ENCODE data around the gene GDF9.

Gene GDF9

DNA sequence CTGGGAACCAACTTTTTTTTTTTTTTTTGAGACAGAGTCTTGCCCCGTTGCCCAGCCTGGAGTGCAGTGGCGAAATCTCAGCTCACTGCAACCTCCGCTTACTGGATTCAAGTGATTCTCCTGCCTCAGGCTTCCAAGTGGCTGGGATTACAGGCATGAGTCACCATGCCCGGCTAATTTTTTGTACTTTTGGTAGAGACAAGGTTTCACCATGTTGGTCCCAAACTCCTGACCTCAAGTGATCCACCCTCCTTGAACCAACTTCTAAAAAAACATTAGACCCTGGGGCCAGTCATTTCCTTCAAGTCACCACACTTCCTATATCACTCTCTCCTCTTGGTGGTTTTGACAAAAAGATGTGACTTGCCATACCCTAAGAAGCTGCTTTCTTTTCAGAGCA, 25.0 kb downstream of the GDF9 start:
- no peak for DNase-seq
- in situ Hi-C loops (cut with HindIII; ENCODE audit: low pct_ligation_motif_present, low pct_unique_long_range_greater_than_20kb, low sequenced_read_pairs), result no loop called here

GRCh38 chr5:132840896-132841295, 25.4 kb downstream of the GDF9 start:
- in situ Hi-C loops (cut with HindIII; ENCODE audit: low pct_ligation_motif_present, low pct_unique_long_range_greater_than_20kb, low sequenced_read_pairs), result no loop called here
- DNase-seq, result no peak

- in situ Hi-C loops (cut with HindIII; ENCODE audit: low pct_ligation_motif_present, low pct_unique_long_range_greater_than_20kb, low sequenced_read_pairs), result no loop called here
- DNase-seq, result no peak
These were observed 26.0 kb downstream of the GDF9 start for GRCh38 chr5:132840313-132840712.

- in situ Hi-C loops (cut with HindIII; ENCODE audit: low pct_ligation_motif_present, low pct_unique_long_range_greater_than_20kb, low sequenced_read_pairs), result no loop called here
- no peak for DNase-seq
These were observed 26.6 kb downstream of the GDF9 start for GRCh38 chr5:132839426-132840301.

GRCh38 chr5:132838516-132839282, 27.6 kb downstream of the GDF9 start:
- in situ Hi-C loops (cut with HindIII; ENCODE audit: low pct_ligation_motif_present, low pct_unique_long_range_greater_than_20kb, low sequenced_read_pairs), result no loop called here

GRCh38 chr5:132837868-132838267, 28.4 kb downstream of the GDF9 start:
- in situ Hi-C loops (cut with HindIII; ENCODE audit: low pct_ligation_motif_present, low pct_unique_long_range_greater_than_20kb, low sequenced_read_pairs), result no loop called here

More at GRCh38 chr5:132838516-132839282, 27.6 kb downstream of the GDF9 start:
- no peak for DNase-seq

DNA sequence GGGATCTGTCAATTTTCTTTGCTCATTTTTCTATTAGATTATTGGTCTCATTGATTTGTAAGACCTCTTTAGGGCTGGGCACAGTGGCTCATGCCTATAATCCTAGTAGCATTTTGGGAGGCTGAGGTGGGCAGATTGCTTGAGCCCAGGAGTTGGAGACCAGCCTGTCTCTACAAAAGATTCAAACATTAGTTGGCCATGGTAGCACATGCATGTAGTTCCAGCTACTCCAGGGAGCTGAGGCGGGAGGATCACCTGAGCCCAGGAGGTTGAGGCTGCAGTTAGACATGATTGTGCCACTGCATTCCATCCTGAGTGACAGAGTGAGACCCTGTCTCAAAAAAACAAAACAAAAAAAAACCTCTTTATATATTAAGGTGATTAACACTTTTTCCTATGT, 29.4 kb downstream of the GDF9 start:
- in situ Hi-C loops (cut with HindIII; ENCODE audit: low pct_ligation_motif_present, low pct_unique_long_range_greater_than_20kb, low sequenced_read_pairs), result no loop called here
- DNase-seq, result no peak

More at GRCh38 chr5:132837868-132838267, 28.4 kb downstream of the GDF9 start:
- no peak for DNase-seq

GRCh38 chr5:132834057-132834456, 32.2 kb downstream of the GDF9 start:
- DNase-seq, result no peak
- in situ Hi-C loops (cut with HindIII; ENCODE audit: low pct_ligation_motif_present, low pct_unique_long_range_greater_than_20kb, low sequenced_read_pairs), result no loop called here

DNA sequence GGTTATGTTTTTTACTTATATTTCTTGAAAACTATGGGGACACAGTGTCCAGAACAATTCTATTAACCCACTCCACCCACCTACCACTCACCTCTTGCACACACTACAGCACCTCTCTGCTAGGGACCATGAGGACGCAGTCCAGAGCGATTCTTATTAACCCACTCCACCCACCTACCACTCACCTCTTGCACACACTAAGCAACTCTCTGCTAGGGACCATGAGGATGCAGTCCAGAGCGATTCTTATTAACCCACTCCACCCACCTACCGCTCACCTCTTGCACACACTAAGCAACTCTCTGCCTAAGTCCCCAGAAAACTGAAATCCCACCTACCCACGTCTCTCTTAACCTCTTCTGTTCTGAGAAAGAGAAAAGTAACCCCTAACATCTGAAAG, 33.7 kb downstream of the GDF9 start:
- in situ Hi-C loops (cut with HindIII; ENCODE audit: low pct_ligation_motif_present, low pct_unique_long_range_greater_than_20kb, low sequenced_read_pairs), result no loop called here
- DNase-seq, result no peak

GRCh38 chr5:132831095-132831860, 35.0 kb downstream of the GDF9 start:
- in situ Hi-C loops (cut with HindIII; ENCODE audit: low pct_ligation_motif_present, low pct_unique_long_range_greater_than_20kb, low sequenced_read_pairs), result no loop called here

DNA sequence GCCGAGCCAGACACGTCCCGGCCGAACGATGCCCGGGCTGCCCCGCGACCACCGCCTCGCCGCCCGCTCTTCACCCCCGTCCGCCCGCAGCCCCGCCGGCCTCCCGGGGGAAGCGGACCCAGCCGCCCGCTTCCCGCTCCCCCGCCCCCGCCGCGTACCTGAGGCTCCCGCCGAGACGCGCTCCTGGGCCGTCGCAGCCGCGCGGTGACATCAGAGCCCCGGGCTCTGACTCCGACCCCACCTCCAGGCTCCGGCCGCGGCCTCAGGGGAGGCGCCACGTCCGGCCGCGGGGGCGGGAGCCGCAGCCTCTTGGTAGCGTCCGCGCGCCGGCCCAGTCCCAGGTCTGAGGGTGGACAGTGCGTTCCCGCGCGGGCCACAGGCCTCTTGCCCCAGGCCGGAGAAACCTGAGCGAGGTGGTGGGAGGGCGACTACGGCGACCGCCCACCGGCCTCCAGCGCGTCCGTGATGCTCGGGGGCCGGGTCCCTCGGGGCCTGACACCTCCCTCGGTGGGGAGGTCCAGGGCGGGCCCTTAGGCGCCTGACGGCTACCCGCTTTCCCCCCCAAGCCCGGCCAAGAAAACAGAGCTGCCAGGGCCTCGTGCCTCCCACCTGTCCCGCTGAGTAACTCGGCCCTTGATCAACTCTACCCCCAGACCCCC, 35.7 kb downstream of the GDF9 start, which contains the start of gene SHROOM1:
Gene SHROOM1 (minus strand): TSS at position 212 of the 659 bp plus-strand sequence. CDS start 4,507 bp downstream, outside the sequence.
- DNase-seq, result peak; percentile 56
- in situ Hi-C loops (cut with HindIII; ENCODE audit: low pct_ligation_motif_present, low pct_unique_long_range_greater_than_20kb, low sequenced_read_pairs), result no loop called here

More at GRCh38 chr5:132831095-132831860, 35.0 kb downstream of the GDF9 start:
- DNase-seq, result no peak

DNA sequence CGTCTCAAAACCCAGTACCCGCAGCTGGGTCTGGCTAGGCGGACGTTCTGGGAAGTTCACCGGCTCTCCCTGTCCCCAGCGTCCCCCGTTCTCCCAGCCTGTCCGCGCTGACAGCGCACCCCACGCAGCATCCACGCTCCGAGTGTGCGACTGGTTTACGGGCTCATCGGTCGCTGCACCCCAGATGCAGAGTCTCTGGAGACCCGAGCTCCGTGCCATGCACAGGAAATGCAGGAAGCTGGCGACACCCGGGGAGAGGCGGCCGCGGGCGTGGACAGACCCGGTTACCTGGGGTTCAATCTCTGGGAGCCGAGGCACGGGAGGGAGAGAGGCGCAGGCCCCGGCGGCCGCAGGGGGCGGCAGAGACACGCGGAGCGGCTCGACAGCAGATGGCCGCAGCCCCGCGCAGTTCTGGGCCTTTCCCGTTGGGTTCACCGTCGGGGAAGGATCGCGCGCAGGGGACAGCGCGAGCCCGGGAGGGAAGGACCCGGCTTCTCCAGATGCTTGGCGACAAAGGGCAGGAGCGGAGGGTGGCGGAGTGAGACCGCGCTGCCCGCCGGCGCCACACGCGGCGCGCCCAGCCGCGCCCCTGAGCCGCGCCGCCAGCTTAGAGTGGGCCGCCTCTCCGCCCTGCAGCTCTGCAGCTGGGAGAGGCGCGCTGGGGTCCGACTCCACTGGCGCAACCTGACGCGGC, 36.4 kb downstream of the GDF9 start:
- peak; percentile 66 for DNase-seq
- in situ Hi-C loops (cut with HindIII; ENCODE audit: low pct_ligation_motif_present, low pct_unique_long_range_greater_than_20kb, low sequenced_read_pairs), result no loop called here

DNA sequence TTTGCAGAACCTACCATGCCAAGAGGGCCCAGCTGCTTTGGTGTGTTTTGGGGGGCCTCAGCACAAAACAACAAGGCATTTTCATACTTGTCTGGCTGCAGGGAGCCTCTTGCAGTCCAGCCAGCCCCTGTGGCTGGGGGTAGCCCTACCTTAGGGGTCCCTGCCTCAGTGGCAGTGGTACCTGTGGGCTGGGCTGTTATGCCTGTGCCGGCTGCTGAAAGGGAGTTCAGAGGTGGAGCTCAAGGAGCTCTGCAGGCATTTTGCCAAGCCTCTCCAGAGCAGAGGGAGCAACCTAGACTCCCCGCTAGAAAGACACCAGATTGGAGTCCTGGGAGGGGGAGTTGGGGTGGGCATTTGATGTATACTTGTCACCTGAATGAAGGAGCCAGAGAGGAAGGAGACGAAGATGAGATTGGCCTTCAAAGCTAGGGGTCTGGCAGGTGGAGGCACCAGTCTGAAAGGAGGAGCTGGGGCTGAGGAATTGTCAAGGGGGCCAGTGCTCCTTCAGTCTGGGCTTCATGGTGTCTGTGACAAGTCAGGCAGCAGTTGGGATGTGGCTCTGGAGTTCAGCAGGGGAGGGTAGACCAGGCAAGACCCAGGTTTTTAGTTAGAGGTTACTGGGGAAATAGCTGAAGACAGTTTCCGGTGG, 37.3 kb downstream of the GDF9 start:
- in situ Hi-C loops (cut with HindIII; ENCODE audit: low pct_ligation_motif_present, low pct_unique_long_range_greater_than_20kb, low sequenced_read_pairs), result no loop called here
- no peak for DNase-seq

- in situ Hi-C loops (cut with HindIII; ENCODE audit: low pct_ligation_motif_present, low pct_unique_long_range_greater_than_20kb, low sequenced_read_pairs), result no loop called here
- DNase-seq, result no peak
These were observed 38.2 kb downstream of the GDF9 start for GRCh38 chr5:132827943-132828673.

- in situ Hi-C loops (cut with HindIII; ENCODE audit: low pct_ligation_motif_present, low pct_unique_long_range_greater_than_20kb, low sequenced_read_pairs), result no loop called here
- DNase-seq, result no peak
These were observed 39.7 kb downstream of the GDF9 start for GRCh38 chr5:132826424-132827082.

DNA sequence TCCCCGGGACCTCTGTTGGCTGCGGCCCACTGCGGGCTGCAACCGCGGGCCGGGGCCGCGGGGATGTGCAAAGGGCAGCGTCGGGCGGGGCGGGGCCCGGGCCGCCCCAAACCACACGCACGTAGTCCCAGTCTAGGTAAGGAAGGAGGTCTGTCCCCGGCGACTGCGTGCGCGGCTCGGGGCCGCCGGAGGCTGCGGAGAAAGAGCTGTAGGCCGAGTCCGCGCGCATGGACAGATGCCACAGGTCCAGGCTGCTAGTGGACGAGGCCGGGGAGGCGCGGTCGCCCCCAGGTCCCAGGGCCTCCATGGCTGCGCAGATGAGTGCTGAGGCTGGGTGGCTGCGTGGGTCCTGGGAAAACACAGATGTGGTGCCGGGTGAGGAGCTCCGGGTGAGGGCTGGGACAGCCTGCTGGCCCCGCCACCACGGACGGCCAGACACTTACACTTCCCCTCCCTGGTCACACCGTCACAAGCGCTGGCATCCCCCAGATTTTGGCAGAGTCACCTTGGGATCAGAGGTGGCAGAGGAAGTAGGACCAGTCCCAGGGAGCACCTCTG, 40.4 kb downstream of the GDF9 start:
- in situ Hi-C loops (cut with HindIII; ENCODE audit: low pct_ligation_motif_present, low pct_unique_long_range_greater_than_20kb, low sequenced_read_pairs), result no loop called here
- DNase-seq, result no peak
